HepG2 (cell line): ENCODE results near the gene NR5A2. TPM values are rescaled to one million over a fixed set of nuclear protein-coding genes. Genes with fewer than 3 reads are reported as not detected.

ENCODE experiments used
- ATAC-seq: fragments of 200-7000 bp; cut with Tn5 transposase; 3 replicates; pipeline ENCODE4 v1.9.1; 2020; ENCODE audit warnings: mild to moderate bottlenecking, moderate library complexity
- BruUV-seq: library from RNA; stranded (reverse); fragments of 400-500 nt; replicated peaks from 2 replicates; lab custom pipeline; 2021; lab: Mats Ljungman, UMichigan
- CTCF ChIA-PET: fragments of 300-600 bp; formaldehyde crosslinking; extraction: SDS; loops from one replicate; lab custom pipeline; 2021; ENCODE audit warnings: low total read pairs, inconsistent platforms, low intra/inter-chr PET ratio; lab: Yijun Ruan, JAX
- POLR2A ChIA-PET: fragments of 350-600 bp; sonication (Branson Sonifier 250); formaldehyde crosslinking; loops from one replicate; lab custom pipeline; 2020; ENCODE audit warnings: antibody characterized with exemption, inconsistent platforms; lab: Yijun Ruan, JAX
- DNase-seq: peaks from one replicate; pipeline ENCODE4 v3.0.0-alpha.2; 2015; ENCODE audit warnings: low spot score
- FAIRE-seq: peaks from 3 replicates; lab custom pipeline; 2011; peaks lifted over from hg19 to GRCh38; lab: Jason Lieb, UNC
- H2AFZ ChIP-seq: one replicate; pipeline ENCODE4 v1.6.1; 2011; ENCODE audit warnings: low read length, inconsistent platforms
- H3K27ac ChIP-seq: fragments of 300-600 bp; 3 replicates; pipeline ENCODE4 v1.8.0; 2011; ENCODE audit warnings: mixed run types, mild to moderate bottlenecking, mixed read lengths, low read length, inconsistent platforms; ENCODE audit not compliant: insufficient read depth; ENCODE audit errors: extremely low read length
- H3K27me3 ChIP-seq, 2 experiments: fragments of 200-600 bp in 1 of 2; 2 replicates in 1 of 2; 3 replicates in 1 of 2; pipeline versions ENCODE4 v1.6.0 to v1.8.0; 2011; ENCODE audit warnings: low read length in 2 of 2, mild to moderate bottlenecking in 2 of 2, moderate library complexity in 2 of 2, inconsistent platforms in 1 of 2; ENCODE audit not compliant: insufficient read depth in 2 of 2, control insufficient read depth in 1 of 2
- H3K36me3 ChIP-seq, 2 experiments: fragments of 200-600 bp in 1 of 2; replicated peaks in 1 of 2; 2 replicates in 1 of 2; 3 replicates in 1 of 2; pipeline versions ENCODE4 v1.5.1 to v1.8.0; 2011; ENCODE audit warnings: low read length in 2 of 2, inconsistent platforms in 1 of 2; ENCODE audit not compliant: insufficient read depth in 2 of 2, control insufficient read depth in 1 of 2
- H3K4me1 ChIP-seq: 2 replicates; pipeline ENCODE4 v1.5.1; 2012; ENCODE audit warnings: low read length, inconsistent platforms; ENCODE audit not compliant: insufficient read depth
- H3K4me2 ChIP-seq: 2 replicates; pipeline ENCODE4 v1.6.0; 2011; ENCODE audit warnings: low read depth, low read length, inconsistent platforms
- H3K4me3 ChIP-seq, 3 experiments: fragments of 200-600 bp in 1 of 3; sonication (generic), shearing (Covaris generic) in 1 of 3; replicated peaks in 1 of 3; 2 replicates each; pipeline ENCODE4 v1.5.1; 2011 to 2016; ENCODE audit warnings: low read length in 3 of 3, inconsistent platforms in 2 of 3, low read depth in 2 of 3, mild to moderate bottlenecking in 2 of 3, control low read depth in 1 of 3, mixed read lengths in 1 of 3; ENCODE audit not compliant: insufficient read depth in 1 of 3
- H3K79me2 ChIP-seq: one replicate; pipeline ENCODE4 v1.6.1; 2011; ENCODE audit warnings: low read length, inconsistent platforms; ENCODE audit not compliant: insufficient read depth
- H3K9ac ChIP-seq: 2 replicates; pipeline ENCODE4 v1.6.0; 2011; ENCODE audit warnings: mild to moderate bottlenecking, low read depth, low read length, inconsistent platforms; ENCODE audit not compliant: insufficient read depth
- H3K9me3 ChIP-seq: 2 replicates; pipeline ENCODE4 v1.5.1; 2012; ENCODE audit warnings: mild to moderate bottlenecking, low read length
- H4K20me1 ChIP-seq: 2 replicates; pipeline ENCODE4 v1.6.0; 2011; ENCODE audit warnings: inconsistent platforms, mild to moderate bottlenecking, low read length, moderate library complexity; ENCODE audit not compliant: insufficient read depth
- ARID2 ChIP-seq: sonication (generic); formaldehyde crosslinking; IDR thresholded peaks from 2 replicates; pipeline ENCODE4 v1.8.1; 2022; ENCODE audit warnings: mild to moderate bottlenecking, missing genetic modification reagents, borderline replicate concordance
- DNMT1 ChIP-seq: sonication (generic); formaldehyde crosslinking; IDR thresholded peaks from 2 replicates; pipeline ENCODE4 v1.5.1; 2020; ENCODE audit warnings: mild to moderate bottlenecking, missing genetic modification reagents
- GMEB2 ChIP-seq: IDR thresholded peaks from 2 replicates; pipeline ENCODE4 v1.6.1; 2016; ENCODE audit warnings: missing biosample characterization, missing genetic modification reagents, low read depth
- HMGXB3 ChIP-seq: sonication (generic); formaldehyde crosslinking; IDR thresholded peaks from 2 replicates; pipeline ENCODE4 v1.4.0; 2020; ENCODE audit warnings: missing genetic modification reagents, borderline replicate concordance
- MYC ChIP-seq: sonication (generic); formaldehyde crosslinking; IDR thresholded peaks from 2 replicates; pipeline ENCODE4 v1.9.0; 2021; ENCODE audit warnings: missing genetic modification reagents, borderline replicate concordance
- MYPOP ChIP-seq: sonication (generic); formaldehyde crosslinking; IDR thresholded peaks from 2 replicates; pipeline ENCODE4 v1.8.1; 2023; ENCODE audit warnings: mild to moderate bottlenecking, moderate library complexity, missing genetic modification reagents
- PCBP2 ChIP-seq: fragments of 200-400 bp; formaldehyde crosslinking; optimal IDR thresholded peaks from 2 replicates; pipeline ENCODE3; 2018; ENCODE audit warnings: low read length, low read depth; ENCODE audit not compliant: poor library complexity, severe bottlenecking
- SALL1 ChIP-seq: sonication (generic); formaldehyde crosslinking; IDR thresholded peaks from 2 replicates; pipeline ENCODE4 v1.8.0; 2022; ENCODE audit warnings: mild to moderate bottlenecking, missing genetic modification reagents
- ZKSCAN1 ChIP-seq: fragments of 150-350 bp; IDR thresholded peaks from 2 replicates; pipeline ENCODE4 v1.6.1; 2014; ENCODE audit warnings: low read length
- ZNF674 ChIP-seq: sonication (generic); formaldehyde crosslinking; IDR thresholded peaks from 2 replicates; pipeline ENCODE4 v1.5.0; 2020; ENCODE audit warnings: low read depth, mild to moderate bottlenecking, missing genetic modification reagents
- WGBS: methylation state at CpG from one replicate; pipeline ENCODE4 v1.1.6; 2017; ENCODE audit warnings: low lambda C conversion rate; 5-methylcytosine and 5-hydroxymethylcytosine counted together
- in situ Hi-C: cut with HindIII; loops from 2 replicates; pipeline ENCODE4 v1.10.0; 2017; ENCODE audit warnings: low pct_unique_long_range_greater_than_20kb; ENCODE audit not compliant: extremely low pct_ligation_motif_present
- intact Hi-C: fragments of 100-400 bp; cut with micrococcal nuclease; formaldehyde crosslinking; loops from one replicate; pipeline ENCODE4 v1.10.0; 2022; ENCODE audit not compliant: unreplicated experiment
- polyA plus RNA-seq, 8 experiments: library from polyadenylated mRNA; depleted of rRNA in 3 of 8; stranded (reverse) in 7 of 8; unstranded in 1 of 8; fragments of >200 nt; fragmentation: Illumina TruSeq in 4 of 8; extraction: Trizol in 4 of 8; gene quantifications; 2 replicates each; pipeline versions ENCODE4 v1.2.1 to v1.2.3, GENCODE V29; 2011 to 2016; ENCODE audit warnings: low read depth in 4 of 8, missing spikeins in 1 of 8, mixed read lengths in 1 of 8; ENCODE audit not compliant: insufficient read depth in 1 of 8
- total RNA-seq, 5 experiments: library from RNA; depleted of rRNA; stranded (reverse); fragments of >200 nt; fragmentation: Illumina TruSeq; extraction: Trizol; gene quantifications; 2 replicates each; pipeline ENCODE4 v1.2.3, GENCODE V29; 2016; ENCODE audit warnings: low read depth in 1 of 5

Gene NR5A2
- total and polyA plus RNA-seq, 2 of the 13 experiments (the other 11 are each of a cell fraction or from before 2014, with no cell fraction given) = 0.24 to 2.8 TPM

- intact Hi-C loops = no loop called here
- CTCF ChIA-PET = no interaction called here
- no TSS peak for BruUV-seq
- Histone ChIP-seq H2AFZ (no peak overlapping the region), H3K4me1 (peaks cover 6% of the 10 kb centered on the region), H3K27ac (no peak overlapping the region), H3K36me3 (no peaks in the 10 kb centered on the region), H3K9me3 (no peaks in the 10 kb centered on the region), H3K79me2 (no peaks in the 10 kb centered on the region), H3K4me2 (no peak overlapping the region), H3K4me3 (no peak overlapping the region), H4K20me1 (no peaks in the 10 kb centered on the region), H3K9ac (no peak overlapping the region), H3K27me3 (no peaks in the 10 kb centered on the region)
- DNase-seq (no peak), ATAC-seq (no peak), FAIRE-seq (no peak)
- in situ Hi-C loops = no loop called here
- TF ChIP-seq MYPOP (CRISPR knock-in tag) (no peak), GMEB2 (CRISPR knock-in tag) (no peak), ZKSCAN1 (no peak), DNMT1 (no peak), MYC (CRISPR knock-in tag) (no peak), HMGXB3 (CRISPR knock-in tag) (no peak), ZNF674 (CRISPR knock-in tag) (no peak), SALL1 (CRISPR knock-in tag) (no peak), PCBP2 (no peak), ARID2 (no peak)
- under 1% methylated on average over 4 of the region's 4 CpGs for WGBS
- POLR2A ChIA-PET = no interaction called here
These were observed 5.2 kb upstream of the NR5A2 start for GRCh38 chr1:200022239-200022804.
